Stimulated activated CD8-positive, alpha-beta memory T cell treated with anti-CD3 and anti-CD28 coated beads, Interleukin-15, amount 100 ng/mL, for 1 hour (primary cell): ENCODE results near the gene ST6GAL1.
"Not testable (repeated sequence)": the region's sequence is repeated elsewhere in the genome, so short reads cannot be mapped to it uniquely, and the experiment has no call there.

Experiments
- DNase-seq: peaks from one replicate; pipeline ENCODE4 v3.0.0-alpha.2; 2020; ENCODE audit warnings: low read depth

ST6GAL1 gene

DNA sequence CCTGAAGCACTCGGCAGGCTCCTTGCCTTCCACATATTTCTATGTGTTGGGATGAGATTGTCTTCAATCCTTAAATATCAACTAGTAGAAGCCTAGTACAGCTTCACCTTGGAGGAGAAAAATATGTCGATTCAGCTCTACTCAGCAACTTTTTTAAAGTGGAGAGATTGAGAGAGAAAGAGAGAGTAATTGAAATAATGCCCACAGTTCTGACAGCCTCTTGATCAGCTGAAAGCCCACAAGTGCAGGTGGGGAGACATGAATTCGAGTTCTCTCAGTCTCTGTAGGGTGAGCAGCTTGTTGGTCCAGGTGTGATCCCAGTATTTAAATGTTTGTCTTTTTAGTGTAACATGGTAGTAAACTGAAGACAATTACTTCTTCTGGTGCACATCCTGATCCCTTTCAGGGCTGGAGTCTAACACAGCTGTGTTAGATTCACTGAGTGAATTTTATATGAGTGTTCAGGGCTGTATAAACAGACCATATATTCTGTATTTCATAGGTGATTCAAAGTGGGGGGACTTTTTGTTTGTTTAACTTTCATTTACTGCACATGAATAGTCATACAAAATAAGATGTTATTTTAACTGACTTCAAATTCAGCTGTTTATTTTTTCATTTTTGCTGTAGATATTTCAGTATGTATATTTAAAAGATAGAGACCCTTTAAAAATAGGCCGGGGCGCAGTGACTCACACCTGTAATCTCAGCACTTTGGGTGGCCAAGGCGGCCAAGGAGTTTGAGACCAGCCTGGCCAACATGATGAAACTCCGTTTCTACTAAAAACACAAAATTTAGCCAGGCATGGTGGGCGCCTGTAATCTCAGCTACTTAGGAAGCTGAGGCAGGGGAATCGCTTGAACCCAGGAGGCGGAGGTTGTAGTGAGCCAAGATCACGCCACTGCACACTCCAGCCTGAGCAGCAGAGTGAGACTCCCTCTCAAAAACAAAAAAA, 64.0 kb downstream of the ST6GAL1 start:
- DNase-seq = no peak

DNA sequence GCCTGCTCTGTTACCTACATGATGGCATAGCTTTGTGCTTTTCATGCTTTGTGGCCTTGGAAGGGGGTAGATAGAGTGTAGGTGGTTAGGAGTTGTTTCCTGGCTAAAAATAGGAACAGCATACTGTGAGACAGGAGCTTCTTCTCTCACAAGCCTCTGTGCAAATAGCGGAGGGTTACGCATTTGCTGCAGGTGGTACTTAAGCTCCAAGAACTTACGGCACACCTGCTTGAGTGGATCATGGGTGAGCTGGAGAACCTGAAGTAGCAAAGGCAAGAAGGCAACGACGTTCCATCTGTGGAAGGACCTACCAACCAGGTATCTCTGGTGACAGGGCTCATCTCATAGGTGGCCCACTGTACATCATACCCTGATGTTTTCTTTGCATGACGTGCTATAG, 66.0 kb downstream of the ST6GAL1 start:
- no peak for DNase-seq

DNA sequence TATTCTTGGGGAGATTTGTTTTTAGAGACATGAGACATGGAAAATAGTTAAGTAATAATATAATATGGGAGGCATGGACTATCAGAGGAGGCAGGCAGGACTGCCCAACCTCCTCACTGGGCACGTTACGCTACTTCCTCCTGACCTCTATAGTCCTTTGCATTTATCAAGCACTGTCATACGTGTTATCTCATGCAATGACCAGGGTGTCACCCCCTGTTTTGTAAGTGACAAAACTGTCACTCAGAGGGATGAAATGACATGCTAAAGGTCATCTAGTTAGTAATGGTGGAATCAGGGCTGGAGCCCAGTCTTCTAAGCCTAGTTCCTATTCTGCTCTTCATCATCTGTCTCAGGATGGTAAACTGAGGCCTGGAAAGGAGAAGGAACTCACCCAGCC, 66.7 kb downstream of the ST6GAL1 start:
- no peak for DNase-seq

DNA sequence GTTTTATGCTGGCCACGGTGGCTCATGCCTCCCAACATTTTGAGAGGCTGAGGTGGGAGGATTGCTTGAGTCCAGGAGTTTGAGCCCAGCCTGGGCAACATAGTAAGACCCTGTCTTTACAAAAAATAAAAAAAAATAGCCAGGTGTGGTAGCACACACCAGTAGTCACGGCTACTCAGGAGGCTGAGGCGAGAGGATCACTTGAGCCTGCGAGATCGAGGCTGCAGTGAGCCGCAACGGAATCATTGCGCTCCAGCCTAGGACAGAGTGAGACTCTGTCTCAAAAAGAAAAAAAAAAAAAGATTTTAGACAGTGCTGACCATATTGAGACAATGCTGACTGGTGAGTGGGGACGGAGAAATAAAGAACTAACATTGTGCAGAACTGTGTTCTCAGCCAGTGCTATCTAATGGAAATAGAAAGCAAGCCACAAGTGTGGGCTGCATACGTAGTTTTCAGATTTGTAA, 67.2 kb downstream of the ST6GAL1 start:
- DNase-seq = no peak

- no peak for DNase-seq
Observed at GRCh38 chr3:186998937-186999368, 68.6 kb downstream of the ST6GAL1 start.

- no peak for DNase-seq
Observed at GRCh38 chr3:187000711-187001151, 70.4 kb downstream of the ST6GAL1 start.

GRCh38 chr3:187002915-187003314, 72.6 kb downstream of the ST6GAL1 start:
- DNase-seq = no peak

GRCh38 chr3:187005827-187006481, 75.6 kb downstream of the ST6GAL1 start:
- no peak for DNase-seq

DNA sequence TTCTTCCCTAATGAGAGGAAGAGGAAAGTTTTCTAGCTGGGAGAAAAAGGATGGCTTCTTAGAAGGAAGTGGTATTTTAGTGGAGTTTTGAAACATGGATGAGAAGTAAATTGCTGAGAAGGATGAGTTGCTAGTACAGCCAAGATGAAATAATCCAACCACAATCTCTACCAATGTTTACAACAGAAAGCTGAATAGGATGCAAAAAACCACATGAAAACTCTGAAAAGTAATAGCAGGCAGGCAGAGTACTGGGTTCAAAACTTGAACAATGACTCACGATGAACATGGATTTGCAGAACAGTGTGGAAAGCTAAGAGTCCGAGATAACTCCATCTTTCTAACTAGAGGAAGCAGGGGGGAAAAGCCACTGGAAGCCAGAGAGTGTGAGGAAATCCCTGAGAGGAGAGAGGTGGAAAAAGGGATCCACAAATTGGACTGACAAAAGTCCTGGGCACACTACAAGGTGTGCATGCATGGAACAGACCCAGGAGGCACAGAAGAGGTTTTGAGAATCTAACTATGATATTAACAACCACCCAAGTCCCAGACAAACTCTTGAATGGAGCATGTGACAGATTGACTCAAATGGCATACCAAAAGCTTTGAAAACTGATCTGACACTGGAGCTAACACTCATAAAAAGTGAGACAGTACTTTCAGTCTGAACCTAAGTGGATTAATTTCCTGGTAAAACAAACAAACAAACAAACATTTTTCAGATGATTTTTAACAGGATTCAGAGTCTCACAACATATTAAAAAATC, 76.7 kb downstream of the ST6GAL1 start:
- no peak for DNase-seq

- DNase-seq = not testable (repeated sequence)
Observed at GRCh38 chr3:187010382-187010781, 80.1 kb downstream of the ST6GAL1 start.

DNA sequence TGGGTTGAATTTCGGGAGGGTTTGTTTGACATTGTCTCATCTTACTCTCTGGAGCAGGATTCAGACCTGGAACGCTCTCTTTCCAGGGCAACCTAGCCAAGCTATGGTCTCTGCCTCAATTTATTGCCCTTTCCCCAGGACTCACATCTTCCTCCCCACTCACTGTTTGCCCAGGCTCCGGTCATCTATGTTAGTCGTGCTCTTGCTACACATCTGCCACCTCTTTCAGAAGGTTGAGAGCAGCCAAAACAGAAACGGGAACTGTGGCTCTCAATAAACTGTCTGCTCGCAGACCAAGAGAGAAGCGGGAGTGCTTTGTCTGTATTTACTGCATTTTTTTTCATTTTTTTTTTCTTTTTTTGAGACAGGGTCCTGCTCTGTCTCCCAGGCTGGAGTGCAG, 81.6 kb downstream of the ST6GAL1 start:
- no peak for DNase-seq

DNA sequence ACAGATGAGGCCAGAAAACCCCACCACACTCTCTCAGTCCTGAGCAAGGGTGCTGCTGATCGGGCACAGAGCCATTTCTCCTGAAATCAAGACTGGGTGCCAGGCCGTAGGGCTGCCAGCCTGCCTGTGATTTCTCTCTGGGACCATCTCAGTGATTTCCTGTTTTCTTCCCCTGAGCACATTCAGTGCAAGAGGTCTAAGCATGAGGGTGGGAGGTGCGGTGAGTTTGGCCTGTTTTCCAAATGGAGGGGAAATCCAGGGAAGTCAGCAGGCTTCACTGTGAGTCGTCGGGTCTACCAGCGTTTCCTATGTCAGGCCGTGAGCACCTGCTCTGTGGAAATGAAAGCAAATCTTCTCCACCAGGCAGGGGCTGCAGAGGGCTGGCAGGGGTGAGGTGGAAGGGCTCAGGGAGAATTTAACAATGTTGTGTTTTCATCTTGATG, 82.3 kb downstream of the ST6GAL1 start:
- DNase-seq = no peak

GRCh38 chr3:187013159-187013716, 82.9 kb downstream of the ST6GAL1 start:
- no peak for DNase-seq

- no peak for DNase-seq
Observed at GRCh38 chr3:187014417-187014864, 84.1 kb downstream of the ST6GAL1 start.

DNA sequence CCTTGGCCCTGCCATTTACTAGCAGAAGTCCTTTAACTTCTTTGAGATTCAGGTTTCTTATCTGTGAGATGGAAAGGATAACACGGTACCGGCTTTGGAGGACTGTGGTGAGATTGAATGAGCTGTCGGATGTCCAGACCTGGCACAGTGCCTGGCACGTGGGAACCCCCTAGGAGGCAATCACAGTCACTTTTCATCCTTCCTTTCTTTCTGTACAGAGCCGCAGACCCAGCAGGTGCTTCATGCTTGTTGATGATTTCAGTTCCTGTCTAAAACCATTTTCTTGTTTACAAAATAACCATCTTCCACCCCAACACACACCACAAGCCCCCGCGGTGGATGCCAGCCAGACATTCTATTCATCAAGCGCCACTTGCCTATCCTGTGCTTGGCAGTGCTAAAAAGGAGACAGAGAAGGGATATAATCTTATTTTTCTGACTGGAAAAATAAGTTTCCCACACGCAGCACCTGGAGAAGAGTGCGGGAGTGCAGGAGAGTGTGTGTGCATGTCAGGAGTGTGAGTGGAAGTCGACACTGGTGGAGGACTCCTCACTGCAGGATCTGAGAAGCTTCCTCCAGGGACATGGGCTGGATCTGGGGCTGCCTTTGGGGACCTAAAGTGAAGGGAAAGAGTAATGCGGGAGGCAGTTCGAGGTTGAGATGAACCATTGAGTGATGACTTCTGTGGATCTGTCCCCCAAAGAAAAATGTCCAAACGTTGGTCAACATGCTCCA, 85.7 kb downstream of the ST6GAL1 start:
- no peak for DNase-seq

DNA sequence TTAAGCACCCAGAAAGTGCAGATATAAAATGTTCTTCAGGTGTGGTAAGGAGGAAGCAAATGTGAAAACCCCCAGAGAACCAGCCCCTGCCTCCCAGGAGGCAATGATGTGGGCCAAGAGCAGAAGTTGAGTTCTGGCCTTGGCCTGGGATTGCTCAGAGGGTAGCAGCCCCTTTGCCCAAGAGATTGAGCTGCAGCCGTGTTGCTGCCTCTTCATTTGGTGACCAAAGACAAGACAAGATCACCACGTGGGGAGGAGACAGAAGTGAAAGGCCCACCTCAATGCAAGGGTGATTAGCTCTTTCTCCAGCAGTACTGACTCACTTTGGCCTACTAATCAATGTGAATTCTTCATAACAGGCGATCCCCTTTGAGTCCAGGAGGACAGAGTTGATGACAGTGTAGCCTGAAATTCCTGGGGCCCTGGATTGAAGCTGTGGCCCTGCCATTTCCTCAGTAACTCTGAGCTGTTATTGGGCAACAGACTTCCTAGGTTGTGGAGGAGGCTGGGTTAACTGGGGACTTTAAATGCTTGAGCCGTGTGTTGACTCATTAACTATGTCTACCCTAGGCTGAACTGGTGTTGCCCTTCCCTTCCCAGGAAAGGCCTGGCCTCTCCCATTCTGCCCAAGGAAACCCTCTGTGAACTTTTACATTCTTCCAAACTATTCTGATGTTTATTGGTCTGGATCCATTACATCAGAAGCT, 86.5 kb downstream of the ST6GAL1 start:
- DNase-seq = no peak

DNA sequence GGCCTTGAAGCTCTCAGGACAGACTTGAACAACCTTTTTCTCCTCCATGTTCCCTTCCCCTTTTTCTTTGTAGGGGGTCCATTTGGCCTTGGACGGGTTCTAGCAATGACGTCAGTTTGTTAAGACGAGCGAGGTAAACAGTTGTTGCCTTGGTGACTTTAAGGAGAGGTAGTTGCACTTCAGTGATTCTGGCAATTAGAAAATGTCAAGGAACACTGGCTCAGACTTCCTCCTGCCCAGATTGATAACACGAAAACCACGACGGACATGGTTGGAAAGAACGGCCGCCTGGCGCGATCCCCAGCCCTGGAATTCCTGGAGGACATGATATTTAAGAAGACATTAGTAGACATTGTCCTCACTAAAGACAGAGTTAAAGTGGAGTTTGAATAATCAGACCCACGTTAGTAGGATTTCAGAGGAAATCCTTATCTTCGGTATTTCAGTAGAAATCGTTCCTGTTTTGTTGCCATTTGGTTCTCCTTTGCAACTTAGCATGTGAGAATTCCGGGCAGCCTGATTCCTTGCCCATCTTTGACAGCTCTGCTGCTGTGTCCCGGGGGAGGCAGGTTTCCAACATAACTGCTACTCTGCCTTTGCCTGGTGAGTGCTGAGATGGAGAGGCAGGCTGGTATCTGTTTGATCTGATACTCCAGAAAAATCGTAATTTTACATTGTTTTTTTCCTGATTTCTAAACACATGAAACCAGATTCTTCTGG, 87.3 kb downstream of the ST6GAL1 start:
- no peak for DNase-seq

- DNase-seq = no peak
Observed at GRCh38 chr3:187019542-187020072, 89.3 kb downstream of the ST6GAL1 start.

- DNase-seq = no peak
Observed at GRCh38 chr3:187020376-187020775, 90.0 kb downstream of the ST6GAL1 start.
